Muscle of arm (tissue), 12 donors: Measurements from ENCODE around the gene MPHOSPH10. TPM values are rescaled to one million over a fixed set of nuclear protein-coding genes. Genes with fewer than 3 reads are reported as not detected.
"Not testable (repeated sequence)": the region's sequence is repeated elsewhere in the genome, so short reads cannot be mapped to it uniquely, and the experiment has no call there.

Experiments
- DNase-seq: peaks from one replicate; pipeline ENCODE4 v3.0.0-alpha.2; 2013
- polyA plus RNA-seq, 12 donors: library from polyadenylated mRNA; unstranded; fragments of 120-200 nt; gene quantifications; one replicate each; pipeline ENCODE4 v1.2.1, GENCODE V29; 2013; ENCODE audit not compliant: insufficient read length in 12 of 12

Gene MPHOSPH10
- polyA plus RNA-seq, 12 donors = 25.4 to 228 (median 36.9) TPM

GRCh38 chr2:71156573-71156972 is 26.1 kb downstream of the MPHOSPH10 start:
- peak; percentile 33 for DNase-seq

GRCh38 chr2:71157124-71157793 is 26.8 kb downstream of the MPHOSPH10 start:
- peak; percentile 35 for DNase-seq

GRCh38 chr2:71166812-71167211 is 36.4 kb downstream of the MPHOSPH10 start:
- no peak for DNase-seq

GRCh38 chr2:71173096-71173495 is 42.7 kb downstream of the MPHOSPH10 start:
- no peak for DNase-seq

GRCh38 chr2:71174207-71174606 is 43.8 kb downstream of the MPHOSPH10 start:
- DNase-seq = no peak

GRCh38 chr2:71178836-71179235 is 48.4 kb downstream of the MPHOSPH10 start:
- DNase-seq = not testable (repeated sequence)

GRCh38 chr2:71181316-71181715 is 50.9 kb downstream of the MPHOSPH10 start:
- no peak for DNase-seq

GRCh38 chr2:71183306-71184115 is 53.1 kb downstream of the MPHOSPH10 start:
- DNase-seq = not testable (repeated sequence)

GRCh38 chr2:71186973-71187372 is 56.5 kb downstream of the MPHOSPH10 start:
- no peak for DNase-seq

GRCh38 chr2:71187589-71187988 is 57.2 kb downstream of the MPHOSPH10 start:
- DNase-seq = no peak

- DNase-seq = peak; percentile 35
These were observed 60.5 kb downstream of the MPHOSPH10 start for GRCh38 chr2:71190656-71191569.

GRCh38 chr2:71191570-71191943 is 61.1 kb downstream of the MPHOSPH10 start:
- no peak for DNase-seq

Other genes with a start within 250 kb of the MPHOSPH10 start
- gene VAX2, start 230.1 kb upstream of the MPHOSPH10 start, polyA plus RNA-seq = 1 to 10 TPM in 10 of 12 donors, not detected in 2; 1.5 to 4.0 (median 2.2) TPM
- gene ATP6V1B1, start 194.7 kb upstream of the MPHOSPH10 start, polyA plus RNA-seq = 1 to 10 TPM in 7 of 12 donors, under 1 TPM in 3, not detected in 2; 0.71 to 2.9 (median 1.5) TPM
- gene ANKRD53, start 152.0 kb upstream of the MPHOSPH10 start, polyA plus RNA-seq = 1 to 10 TPM in 8 of 12 donors, under 1 TPM in 2, not detected in 2; 0.71 to 2.6 (median 1.3) TPM
- gene TEX261, start 135.8 kb upstream of the MPHOSPH10 start, polyA plus RNA-seq = 10 to 100 TPM in 11 of 12 donors, not detected in 1; 31.9 to 51.4 (median 41.5) TPM
- 100 to 1,000 TPM in 1 of 12 donors, 10 to 100 TPM in 10, not detected in 1; 54.2 to 115 (median 67.5) TPM for gene NAGK, start 62.0 kb upstream of the MPHOSPH10 start, polyA plus RNA-seq
- gene MCEE, start 405 bp upstream of the MPHOSPH10 start, polyA plus RNA-seq = 10 to 100 TPM in 11 of 12 donors, not detected in 1; 19.6 to 32.1 (median 25.9) TPM
- gene PAIP2B, start 96.5 kb downstream of the MPHOSPH10 start, polyA plus RNA-seq = 1 to 10 TPM in 11 of 12 donors, not detected in 1; 4.3 to 9.6 (median 6.5) TPM
- 100 to 1,000 TPM in 9 of 12 donors, 10 to 100 TPM in 2, not detected in 1; 71.9 to 162 (median 110) TPM for gene ZNF638, start 201.1 kb downstream of the MPHOSPH10 start, polyA plus RNA-seq